EL (cell line): Measurements from ENCODE around the gene LPA.
"Not testable (repeated sequence)": the region's sequence is repeated elsewhere in the genome, so short reads cannot be mapped to it uniquely, and the experiment has no call there.

Experiments used
- DNase-seq: peaks from one replicate; pipeline ENCODE4 v3.0.0-alpha.2; 2016

Gene LPA

DNA sequence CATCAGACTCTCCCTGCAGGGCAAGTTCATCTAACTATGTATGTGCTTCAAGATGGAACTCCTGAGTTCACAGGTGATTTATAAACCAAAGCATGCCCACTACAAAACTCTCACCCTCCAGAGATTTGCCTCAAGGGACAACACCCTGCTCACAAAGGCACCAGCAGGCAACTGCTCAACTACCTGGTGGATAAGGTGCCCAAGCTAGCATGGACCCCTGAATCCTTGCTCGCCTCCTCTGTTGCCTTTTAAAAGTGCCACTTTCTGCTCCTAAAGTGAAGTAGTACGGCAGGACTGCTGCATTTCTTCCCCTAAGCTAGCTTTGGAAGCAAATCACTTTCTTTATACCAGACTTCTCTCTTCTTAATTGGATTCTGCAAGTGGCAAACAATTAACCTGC, 1.2 kb downstream of the LPA start:
- no peak for DNase-seq

GRCh38 chr6:160662429-160662828, 1.6 kb downstream of the LPA start:
- no peak for DNase-seq

- no peak for DNase-seq
These were observed 2.9 kb downstream of the LPA start for GRCh38 chr6:160661216-160661615.

- DNase-seq = no peak
These were observed 4.5 kb downstream of the LPA start for GRCh38 chr6:160659562-160659961.

GRCh38 chr6:160634706-160635105, 29.4 kb downstream of the LPA start:
- no peak for DNase-seq

DNA sequence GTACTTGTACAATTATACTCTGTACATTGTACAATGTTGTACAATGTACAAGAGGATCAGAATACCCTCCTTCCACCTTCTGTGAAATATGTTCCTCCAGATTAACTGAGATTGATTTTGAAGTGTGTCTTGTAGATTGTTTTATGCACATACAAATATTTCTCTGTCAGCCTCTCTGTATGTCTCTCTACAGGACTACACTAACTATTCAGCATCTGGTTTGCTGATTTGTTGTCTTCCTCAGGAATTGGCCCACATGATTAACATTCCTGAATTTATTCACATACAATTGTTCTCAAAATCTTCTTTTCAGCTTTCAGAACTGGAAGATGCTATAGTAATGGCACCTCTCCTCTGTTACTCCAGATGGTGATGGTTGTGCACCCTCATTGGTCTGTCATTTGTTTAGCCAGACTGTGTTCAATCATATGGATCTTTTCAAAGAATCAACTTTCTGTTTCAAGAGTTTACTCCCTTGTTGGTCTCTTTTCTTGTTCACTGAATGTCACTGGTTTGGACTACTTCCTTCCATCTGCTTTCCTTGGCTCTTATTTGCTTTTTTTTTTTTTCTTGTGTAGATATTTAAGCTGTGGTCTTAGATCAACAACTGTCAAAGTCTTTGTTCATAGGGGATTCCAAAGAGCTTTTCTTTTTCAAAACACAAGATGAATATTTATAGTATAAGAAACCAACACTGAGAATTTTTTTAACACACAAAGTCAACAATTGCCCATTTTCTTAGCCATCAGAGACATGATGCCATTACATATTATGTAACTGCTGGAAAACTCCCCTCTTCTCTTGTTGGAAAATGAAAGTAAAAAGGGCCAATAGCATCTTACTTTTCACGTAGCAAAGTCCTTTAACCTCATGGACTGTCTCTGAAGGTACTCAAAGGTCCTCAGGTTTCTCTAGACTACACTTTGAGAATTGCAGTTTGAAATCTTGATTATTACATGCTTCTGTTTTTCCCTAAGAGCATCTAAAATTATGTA, 67.9 kb downstream of the LPA start:
- DNase-seq = no peak

DNA sequence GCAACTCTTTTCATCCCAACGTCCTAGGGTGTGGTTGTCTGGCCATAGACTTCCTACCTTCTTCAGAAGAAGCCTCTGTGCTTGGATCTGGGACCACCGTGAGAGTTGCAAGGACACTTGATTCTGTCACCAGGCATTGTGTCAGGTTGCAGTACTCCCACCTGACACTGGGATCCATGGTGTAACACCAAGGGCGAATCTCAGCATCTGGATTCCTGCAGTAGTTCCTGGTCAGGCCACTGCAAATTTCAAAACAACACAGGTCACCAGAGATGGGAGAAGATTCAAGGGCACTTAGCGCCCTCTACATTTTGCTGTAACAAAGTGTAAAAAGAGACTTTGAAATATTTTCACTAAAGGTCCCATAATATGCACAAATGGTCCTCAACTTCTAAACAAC, 68.8 kb downstream of the LPA start:
- not testable (repeated sequence) for DNase-seq

GRCh38 chr6:160586374-160586773, 77.7 kb downstream of the LPA start:
- no peak for DNase-seq

- no peak for DNase-seq
These were observed 80.3 kb downstream of the LPA start for GRCh38 chr6:160583794-160584193.

- DNase-seq = no peak
These were observed 82.7 kb downstream of the LPA start for GRCh38 chr6:160581406-160581805.

DNA sequence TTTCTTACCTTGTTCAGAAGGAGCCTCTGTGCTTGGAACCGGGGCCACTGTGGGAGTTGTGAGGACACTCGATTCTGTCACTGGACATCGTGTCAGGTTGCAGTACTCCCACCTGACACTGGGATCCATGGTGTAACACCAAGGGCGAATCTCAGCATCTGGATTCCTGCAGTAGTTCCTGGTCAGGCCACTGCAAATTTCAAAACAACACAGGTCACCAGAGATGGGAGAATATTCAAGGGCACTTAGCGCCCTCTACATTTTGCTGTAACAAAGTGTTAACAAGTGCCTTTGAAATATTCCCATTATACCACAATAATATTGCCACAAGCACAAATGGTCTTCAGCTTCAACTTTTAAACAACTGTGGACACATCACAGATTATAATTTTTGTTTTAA, 85.6 kb downstream of the LPA start:
- not testable (repeated sequence) for DNase-seq

GRCh38 chr6:160573943-160574342, 90.1 kb downstream of the LPA start:
- DNase-seq = no peak

DNA sequence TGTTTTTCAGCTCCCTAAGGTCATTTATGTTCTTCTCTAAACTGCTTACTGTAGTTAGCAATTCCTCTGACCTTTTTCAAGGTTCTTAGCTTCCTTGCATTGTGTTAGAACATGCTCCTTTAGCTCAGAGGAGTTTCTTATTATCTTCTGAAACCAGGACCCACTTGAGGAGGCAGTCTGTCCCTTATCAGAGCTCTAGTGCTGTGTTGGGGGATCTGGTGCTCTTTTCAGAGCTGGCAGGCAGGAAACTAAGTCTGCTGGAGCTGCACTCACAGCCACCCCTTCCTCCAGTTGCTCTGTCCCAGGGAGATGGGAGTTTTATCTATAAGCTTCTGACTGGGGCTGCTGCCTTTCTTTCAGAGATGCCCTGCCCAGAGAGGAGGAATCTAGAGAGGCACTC, 92.9 kb downstream of the LPA start:
- DNase-seq = not testable (repeated sequence)

DNA sequence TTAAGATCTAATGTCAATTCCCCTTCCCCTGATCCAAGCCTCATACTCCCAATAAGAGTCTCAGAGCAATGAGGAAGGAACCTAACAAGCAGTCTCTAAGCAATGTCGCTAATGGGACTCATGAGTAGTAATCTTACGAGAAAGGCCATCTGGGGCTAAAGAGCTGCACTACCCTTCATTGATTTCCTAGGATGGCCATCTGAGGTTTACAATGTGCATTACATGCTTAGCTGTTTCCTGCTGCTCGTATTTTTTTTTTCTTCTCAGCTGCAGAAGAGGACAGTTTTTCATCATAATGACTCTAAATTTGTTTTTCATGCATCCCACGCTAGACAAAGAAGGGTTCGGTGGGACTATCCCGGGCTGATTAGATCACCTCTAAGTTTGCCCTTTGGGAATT, 119.3 kb downstream of the LPA start:
- no peak for DNase-seq

- no peak for DNase-seq
These were observed 128.8 kb downstream of the LPA start for GRCh38 chr6:160535270-160535669.

- peak; percentile 46 for DNase-seq
These were observed 129.9 kb downstream of the LPA start for GRCh38 chr6:160534050-160534696.

- no peak for DNase-seq
These were observed 131.8 kb downstream of the LPA start for GRCh38 chr6:160532315-160532714.

DNA sequence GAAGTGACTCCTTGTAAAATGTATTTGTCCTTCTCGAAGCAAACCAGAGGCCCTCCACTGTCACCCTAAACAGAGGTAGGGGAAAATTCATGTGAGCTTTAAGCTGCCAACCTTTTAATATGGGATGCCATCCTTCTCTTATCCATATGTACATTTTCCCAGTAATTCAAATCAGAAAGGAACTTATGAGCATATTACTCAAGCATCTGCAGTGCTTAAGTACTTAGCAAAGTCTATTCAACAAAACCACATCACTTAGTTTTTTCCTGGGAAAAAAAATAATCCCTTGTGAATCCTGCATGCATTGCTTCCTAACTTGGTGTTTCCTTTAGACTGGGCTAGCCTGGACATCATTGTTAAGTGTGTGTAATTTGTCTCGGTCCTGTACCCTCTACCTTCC, 132.2 kb downstream of the LPA start:
- no peak for DNase-seq

GRCh38 chr6:160529524-160529923, 134.6 kb downstream of the LPA start:
- not testable (repeated sequence) for DNase-seq

- DNase-seq = no peak
These were observed 140.9 kb downstream of the LPA start for GRCh38 chr6:160523223-160523622.

- peak; percentile 63 for DNase-seq
These were observed 143.8 kb downstream of the LPA start for GRCh38 chr6:160520043-160520904.

- no peak for DNase-seq
These were observed 144.5 kb downstream of the LPA start for GRCh38 chr6:160519603-160520042.

GRCh38 chr6:160519133-160519532, 144.9 kb downstream of the LPA start:
- no peak for DNase-seq
